ENCODE measurements around the gene MYCN.

DNA sequence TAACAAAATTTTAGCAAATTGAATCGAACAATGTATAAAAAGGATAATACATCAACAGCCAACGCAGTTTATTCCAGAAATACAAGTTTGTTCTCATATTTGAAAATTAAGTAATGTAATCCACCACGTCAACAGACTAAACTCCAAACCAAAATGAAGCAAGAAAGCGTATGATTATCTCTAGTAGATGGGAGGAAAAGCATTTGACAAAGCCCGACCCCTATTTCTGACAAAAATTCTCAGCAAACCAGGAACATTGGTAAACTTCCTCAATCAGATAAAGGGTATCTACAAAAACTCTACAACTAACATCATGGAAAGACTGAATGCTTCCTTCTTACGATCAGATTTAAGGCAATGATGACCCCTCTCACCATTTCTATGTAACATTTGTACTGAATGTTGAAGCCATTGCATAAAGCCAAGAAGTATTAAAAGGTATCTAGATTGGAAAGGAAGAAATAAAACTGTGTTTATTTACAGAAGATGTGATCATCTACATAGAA is 34.3 kb upstream of the MYCN start:
- no peak for TF ChIP-seq CTCF (IDR thresholded peaks at IDR 0.05)
- TF ChIP-seq POLR2A (IDR thresholded peaks at IDR 0.05), result no peak
